H1 (cell line): Measurements from ENCODE around the gene OVCA2. TPM values are rescaled to one million over a fixed set of nuclear protein-coding genes. Genes with fewer than 3 reads are reported as not detected.

Experiments used
- CTCF ChIA-PET: fragments of 300-600 bp; sonication (Branson Sonifier 250); formaldehyde crosslinking; loops from one replicate; lab custom pipeline; 2021; ENCODE audit not compliant: partially characterized antibody; lab: Charles Lee
- POLR2A ChIA-PET: fragments of 300-600 bp; sonication (Branson Sonifier 250); formaldehyde crosslinking; loops from one replicate; lab custom pipeline; 2021; ENCODE audit warnings: inconsistent platforms; ENCODE audit not compliant: partially characterized antibody; lab: Charles Lee
- DNase-seq, 2 experiments: peaks; one replicate each; pipeline versions ENCODE4 v3.0.0 to v3.0.0-alpha.2; 2010 to 2022; ENCODE audit warnings: low spot score in 2 of 2, low read depth in 1 of 2, mixed read lengths in 1 of 2
- FAIRE-seq: peaks from 2 replicates; lab custom pipeline; 2011; peaks lifted over from hg19 to GRCh38; lab: Jason Lieb, UNC
- H2AFZ ChIP-seq: 2 replicates; pipeline ENCODE4 v1.8.1; 2012; ENCODE audit warnings: low read length, inconsistent platforms
- H2AK5ac ChIP-seq: 2 replicates; pipeline ENCODE4 v1.6.1; 2013; ENCODE audit warnings: low read depth, low read length
- H2BK120ac ChIP-seq: replicated peaks from 2 replicates; pipeline ENCODE3; 2013; ENCODE audit warnings: low read depth, low read length, inconsistent platforms
- H2BK12ac ChIP-seq: 2 replicates; pipeline ENCODE4 v1.6.1; 2013; ENCODE audit warnings: low read depth, low read length
- H2BK15ac ChIP-seq: 2 replicates; pipeline ENCODE4 v1.6.1; 2013; ENCODE audit warnings: low read length
- H2BK20ac ChIP-seq: 2 replicates; pipeline ENCODE4 v1.6.1; 2013; ENCODE audit warnings: low read length
- H2BK5ac ChIP-seq: 2 replicates; pipeline ENCODE4 v1.6.1; 2013; ENCODE audit warnings: low read depth, low read length
- H3K14ac ChIP-seq: 2 replicates; pipeline ENCODE4 v1.6.1; 2013; ENCODE audit warnings: inconsistent platforms; ENCODE audit not compliant: insufficient read length
- H3K18ac ChIP-seq: 2 replicates; pipeline ENCODE4 v1.6.1; 2013; ENCODE audit warnings: low read length; ENCODE audit errors: extremely low read depth
- H3K23ac ChIP-seq: 2 replicates; pipeline ENCODE4 v1.6.1; 2013; ENCODE audit warnings: inconsistent platforms; ENCODE audit not compliant: insufficient read length
- H3K23me2 ChIP-seq: 2 replicates; pipeline ENCODE4 v1.6.1; 2013; ENCODE audit warnings: low read depth, low read length
- H3K27ac ChIP-seq: 2 replicates; pipeline ENCODE4 v1.6.1; 2011; ENCODE audit warnings: low read depth, low read length, inconsistent platforms
- H3K27me3 ChIP-seq, 4 experiments: replicated peaks in 1 of 4; 1 replicate in 1 of 4; 2 replicates in 3 of 4; pipeline versions ENCODE4 v1.6.1 to v1.8.1; 2011 to 2013; ENCODE audit warnings: low read length in 3 of 4, mild to moderate bottlenecking in 3 of 4, inconsistent platforms in 2 of 4, mixed read lengths in 2 of 4, moderate library complexity in 1 of 4; ENCODE audit not compliant: control insufficient read depth in 3 of 4, insufficient read depth in 3 of 4; ENCODE audit errors: extremely low read depth in 1 of 4
- H3K36me3 ChIP-seq, 4 experiments: 2 replicates each; pipeline versions ENCODE4 v1.6.1 to v1.8.1; 2011 to 2013; ENCODE audit warnings: mild to moderate bottlenecking in 4 of 4, low read length in 3 of 4, moderate library complexity in 2 of 4, control low read depth in 1 of 4, inconsistent platforms in 1 of 4; ENCODE audit not compliant: insufficient read depth in 4 of 4, control insufficient read depth in 2 of 4
- H3K4ac ChIP-seq: replicated peaks from 2 replicates; pipeline ENCODE3; 2013; ENCODE audit warnings: low read length, low read depth, mixed read lengths, inconsistent platforms; ENCODE audit not compliant: insufficient read length
- H3K4me1 ChIP-seq, 4 experiments: replicated peaks in 1 of 4; 1 replicate in 1 of 4; 2 replicates in 3 of 4; pipeline versions ENCODE4 v1.6.1 to v1.8.1; 2011 to 2013; ENCODE audit warnings: low read length in 3 of 4, inconsistent platforms in 2 of 4, mixed read lengths in 1 of 4; ENCODE audit not compliant: insufficient read depth in 4 of 4, control insufficient read depth in 3 of 4
- H3K4me2 ChIP-seq, 2 experiments: 2 replicates each; pipeline versions ENCODE4 v1.6.1 to v1.8.1; 2011 to 2013; ENCODE audit warnings: low read depth in 2 of 2, low read length in 2 of 2, control low read depth in 1 of 2, inconsistent platforms in 1 of 2, mild to moderate bottlenecking in 1 of 2; ENCODE audit not compliant: insufficient read depth in 1 of 2
- H3K4me3 ChIP-seq, 4 experiments: fragments of 200-600, 300-600 bp in 1 of 4; sonication (generic), shearing (Covaris generic), sonication (Bioruptor Twin) in 1 of 4; 2 replicates each; pipeline versions ENCODE4 v1.5.1 to v1.8.1; 2011 to 2016; ENCODE audit warnings: low read length in 4 of 4, low read depth in 3 of 4, control low read depth in 2 of 4, inconsistent platforms in 2 of 4, mild to moderate bottlenecking in 2 of 4, mixed read lengths in 1 of 4, moderate library complexity in 1 of 4; ENCODE audit not compliant: insufficient read depth in 2 of 4; ENCODE audit errors: extremely low read depth in 1 of 4
- H3K56ac ChIP-seq: replicated peaks from 2 replicates; pipeline ENCODE3; 2013; ENCODE audit warnings: low read depth, mild to moderate bottlenecking, mixed read lengths, low read length, inconsistent platforms; ENCODE audit not compliant: insufficient read length
- H3K79me1 ChIP-seq: 2 replicates; pipeline ENCODE4 v1.6.1; 2013; ENCODE audit warnings: low read depth, low read length, control low read depth
- H3K79me2 ChIP-seq, 2 experiments: 2 replicates each; pipeline versions ENCODE4 v1.6.1 to v1.8.1; 2012 to 2013; ENCODE audit warnings: low read length in 2 of 2, mild to moderate bottlenecking in 2 of 2, inconsistent platforms in 1 of 2; ENCODE audit not compliant: insufficient read depth in 2 of 2, control insufficient read depth in 1 of 2
- H3K9ac ChIP-seq, 4 experiments: replicated peaks in 1 of 4; 1 replicate in 1 of 4; 2 replicates in 3 of 4; pipeline versions ENCODE4 v1.6.1 to v1.8.1; 2011 to 2013; ENCODE audit warnings: low read depth in 3 of 4, low read length in 3 of 4, control low read depth in 2 of 4, mild to moderate bottlenecking in 2 of 4, moderate library complexity in 2 of 4, inconsistent platforms in 1 of 4; ENCODE audit errors: extremely low read depth in 1 of 4
- H3K9me3 ChIP-seq, 2 experiments: 2 replicates each; pipeline versions ENCODE4 v1.6.1 to v1.8.1; 2012 to 2013; ENCODE audit warnings: mild to moderate bottlenecking in 2 of 2, moderate library complexity in 2 of 2, control low read depth in 1 of 2, inconsistent platforms in 1 of 2, low read depth in 1 of 2, low read length in 1 of 2, mixed read lengths in 1 of 2; ENCODE audit not compliant: insufficient read depth in 2 of 2
- H4K20me1 ChIP-seq, 2 experiments: replicated peaks in 1 of 2; 2 replicates each; pipeline versions ENCODE3 to v1.8.1; 2011 to 2013; ENCODE audit warnings: inconsistent platforms in 2 of 2, low read length in 2 of 2, mild to moderate bottlenecking in 1 of 2; ENCODE audit not compliant: insufficient read depth in 2 of 2, control insufficient read depth in 1 of 2
- H4K5ac ChIP-seq: 2 replicates; pipeline ENCODE4 v1.6.1; 2013; ENCODE audit warnings: low read length, low read depth, mixed read lengths, inconsistent platforms; ENCODE audit not compliant: insufficient read length
- H4K8ac ChIP-seq: 2 replicates; pipeline ENCODE4 v1.8.0; 2013; ENCODE audit warnings: mild to moderate bottlenecking, moderate library complexity, low read length, inconsistent platforms; ENCODE audit not compliant: insufficient read depth; ENCODE audit errors: extremely low read depth
- H4K91ac ChIP-seq: replicated peaks from 2 replicates; pipeline ENCODE3; 2013; ENCODE audit warnings: low read length, mixed read lengths, inconsistent platforms; ENCODE audit not compliant: insufficient read length
- EP300 ChIP-seq, 2 experiments: IDR thresholded peaks; 1 replicate in 1 of 2; 2 replicates in 1 of 2; pipeline ENCODE4 v1.6.1; 2011 to 2012; ENCODE audit warnings: low read depth in 2 of 2, low read length in 2 of 2, mild to moderate bottlenecking in 2 of 2, borderline replicate concordance in 1 of 2, inconsistent platforms in 1 of 2, moderate library complexity in 1 of 2
- POLR2AphosphoS5 ChIP-seq: IDR thresholded peaks from 2 replicates; pipeline ENCODE4 v1.6.1; 2011; ENCODE audit warnings: low read depth, low read length
- SP4 ChIP-seq: IDR thresholded peaks from 2 replicates; pipeline ENCODE4 v1.6.1; 2012; ENCODE audit warnings: low read length, inconsistent platforms
- WGBS, 2 experiments: shearing (Covaris generic) in 1 of 2; methylation state at CpG; one replicate each; pipeline versions ENCODE4 v1.1.6 to v1.1.7; 2013 to 2015; ENCODE audit warnings: low lambda C conversion rate in 2 of 2, mixed read lengths in 2 of 2, inconsistent platforms in 1 of 2, low coverage in 1 of 2, missing lambda C conversion rate in 1 of 2; ENCODE audit not compliant: insufficient replicate concordance in 2 of 2, insufficient coverage in 1 of 2, insufficient read length in 1 of 2; ENCODE audit errors: extremely low coverage in 1 of 2, missing lambda C conversion rate in 1 of 2; 5-methylcytosine and 5-hydroxymethylcytosine counted together
- polyA plus RNA-seq, 7 experiments: library from polyadenylated mRNA; depleted of rRNA in 3 of 7; stranded (reverse) in 5 of 7; unstranded in 2 of 7; fragments of >200 nt in 5 of 7; fragments of 200-250 nt in 2 of 7; gene quantifications; 1 replicate in 5 of 7; 2 replicates in 1 of 7; 4 replicates in 1 of 7; pipeline versions ENCODE4 v1.2.1 to v1.2.3, GENCODE V29; 2011 to 2013; ENCODE audit warnings: missing spikeins in 2 of 7, mixed read lengths in 2 of 7
- total RNA-seq: library from RNA; stranded (reverse); fragmentation: NEBNext Ultra II Directional; extraction: Animal tissue kit (Norgen Biotek cat#: 25700); gene quantifications from 2 replicates; pipeline ENCODE4 v1.2.1, GENCODE V29; 2021

Gene OVCA2
- total and polyA plus RNA-seq, 2 of the 8 experiments (the other 6 are each of a cell fraction or from before 2014, with no cell fraction given): 15.3 to 37.0 TPM

- TF ChIP-seq EP300 (IDR thresholded peaks at IDR 0.05; ENCODE audit: borderline replicate concordance in 1 of 2, low read depth in 2 of 2, low read length in 2 of 2) (no peak), POLR2AphosphoS5 (no peak), SP4 (no peak)
- TF ChIP-seq, all 59 proteins: peak for 0
- CTCF ChIA-PET: interaction anchor here (0.7 to 0.9 kb wide), 2 partner anchors 87 to 92 kb away, joined by 3 read pairs; no protein-coding TSS in a partner anchor
Measured at GRCh38 chr17:2003525-2003924, 38.3 kb upstream of the OVCA2 start.

More at GRCh38 chr17:2003525-2003924, 38.3 kb upstream of the OVCA2 start:
- peaks cover 0 to 15% (median 3%) of the 10 kb centered on the region in 4 experiments; a peak in 6 of 7 replicates for H3K4me1 ChIP-seq
- H3K9ac ChIP-seq: no peak overlapping the region
- H3K27me3 ChIP-seq: peaks cover 3 to 12% (median 11%) of the 10 kb centered on the region in 4 experiments
- H2BK12ac ChIP-seq: no peak overlapping the region
- no peak overlapping the region for H3K14ac ChIP-seq
- H3K27ac ChIP-seq: no peak overlapping the region
- H2BK15ac ChIP-seq: no peak overlapping the region
- H4K20me1 ChIP-seq: no peaks in the 10 kb centered on the region
- no peak overlapping the region for H3K18ac ChIP-seq
- H2AFZ ChIP-seq: no peak overlapping the region
- DNase-seq (no peak), FAIRE-seq (no peak)
- H2BK5ac ChIP-seq: no peak overlapping the region
- no peak overlapping the region for H4K91ac ChIP-seq
- no peak overlapping the region for H3K23ac ChIP-seq
- H4K8ac ChIP-seq: no peak overlapping the region; the same call in 1 of the 2 replicates
- no peak overlapping the region for H3K4me3 ChIP-seq
- no peaks in the 10 kb centered on the region for H3K79me1 ChIP-seq
- H3K23me2 ChIP-seq: no peaks in the 10 kb centered on the region; the same call in 1 of the 2 replicates
- no peak overlapping the region for H2BK20ac ChIP-seq
- H3K9me3 ChIP-seq: no peaks in the 10 kb centered on the region
- no peaks in the 10 kb centered on the region for H3K79me2 ChIP-seq
- H3K4me2 ChIP-seq: no peak overlapping the region
- H2AK5ac ChIP-seq: no peak overlapping the region
- POLR2A ChIA-PET: no interaction called here
- WGBS, 2 experiments: 95% methylated on average over 13 of the region's 13 CpGs; no CpG with 5 or more reads in 1 of the 2 experiments
- H3K56ac ChIP-seq: no peak overlapping the region
- no peak overlapping the region for H2BK120ac ChIP-seq
- H3K36me3 ChIP-seq: no peaks in the 10 kb centered on the region
- no peak overlapping the region for H3K4ac ChIP-seq
- H4K5ac ChIP-seq: no peak overlapping the region
